Natural killer cell treated with Interleukin-12 subunit alpha and Interleukin-12 subunit beta and Interleukin-15 and Interleukin-18, amount 100 ng/mL, for 72 hours (primary cell): Measurements from ENCODE around the gene PDCD2. TPM values are rescaled to one million over a fixed set of nuclear protein-coding genes. Genes with fewer than 3 reads are reported as not detected.

Source experiments
- ATAC-seq, 2 donors: fragments of 150-1000 bp; cut with Tn5 transposase in 1 of 2; sonication (Bioruptor Pico), chemical (Tn5 transposase) in 1 of 2; 2 replicates each; pipeline ENCODE4 v1.10.0; 2021
- DNase-seq: peaks from one replicate; pipeline ENCODE4 v3.0.0; 2022; ENCODE audit warnings: low spot score
- H3K27ac Mint-ChIP-seq, 2 donors: 1 replicate in 1 of 2; 2 replicates in 1 of 2; pipeline ENCODE4 v1.8.0; 2022; ENCODE audit warnings: mixed read lengths in 2 of 2, mild to moderate bottlenecking in 1 of 2, moderate library complexity in 1 of 2
- H3K27me3 Mint-ChIP-seq, 2 donors: 1 replicate in 1 of 2; 2 replicates in 1 of 2; pipeline ENCODE4 v1.8.0; 2022; ENCODE audit warnings: mixed read lengths in 2 of 2
- H3K36me3 Mint-ChIP-seq: one replicate; pipeline ENCODE4 v1.8.0; 2022; ENCODE audit warnings: mixed read lengths
- H3K4me1 Mint-ChIP-seq, 2 donors: 1 replicate in 1 of 2; 2 replicates in 1 of 2; pipeline ENCODE4 v1.8.0; 2022; ENCODE audit warnings: low read depth in 2 of 2, mixed read lengths in 2 of 2, mild to moderate bottlenecking in 1 of 2
- H3K4me3 Mint-ChIP-seq: one replicate; pipeline ENCODE4 v1.8.0; 2022; ENCODE audit warnings: mixed read lengths
- H3K9me3 Mint-ChIP-seq: 2 replicates; pipeline ENCODE4 v1.8.0; 2022; ENCODE audit warnings: mixed read lengths
- total RNA-seq, 2 donors: library from RNA; stranded (reverse); gene quantifications; one replicate each; pipeline ENCODE4 v1.2.3, GENCODE V29; 2022

PDCD2 gene
- total RNA-seq, 2 donors from 2014 or later: 70.2 to 79.3 TPM

- H3K4me3 Mint-ChIP-seq: no peak overlapping the region
- no peaks in the 10 kb centered on the region for H3K27me3 Mint-ChIP-seq
- no peak for ATAC-seq
- no peak overlapping the region for H3K27ac Mint-ChIP-seq
- peaks cover 0 to 4% of the 10 kb centered on the region in 2 donors for H3K4me1 Mint-ChIP-seq
- no peak for DNase-seq
- H3K9me3 Mint-ChIP-seq: no peaks in the 10 kb centered on the region
- peaks cover 28% of the 10 kb centered on the region for H3K36me3 Mint-ChIP-seq
Observed at GRCh38 chr6:170564936-170565530, 19.4 kb downstream of the PDCD2 start.

- Mint-ChIP-seq H3K4me3 (no peak overlapping the region), H3K4me1 (peaks cover 0 to 16% of the 10 kb centered on the region in 2 donors), H3K27me3 (no peaks in the 10 kb centered on the region), H3K36me3 (peaks cover 29% of the 10 kb centered on the region), H3K9me3 (no peaks in the 10 kb centered on the region), H3K27ac (no peak overlapping the region)
- ATAC-seq (no peak), DNase-seq (no peak)
Observed at GRCh38 chr6:170561555-170561954, 22.9 kb downstream of the PDCD2 start.

GRCh38 chr6:170555305-170555704 lies 29.1 kb downstream of the PDCD2 start:
- no peaks in the 10 kb centered on the region for H3K27me3 Mint-ChIP-seq
- H3K4me1 Mint-ChIP-seq: peaks cover 14 to 24% of the 10 kb centered on the region in 2 donors
- peaks cover 12% of the 10 kb centered on the region for H3K36me3 Mint-ChIP-seq
- DNase-seq: no peak
- no peak for ATAC-seq
- no peak overlapping the region for H3K4me3 Mint-ChIP-seq
- no peak overlapping the region for H3K27ac Mint-ChIP-seq
- H3K9me3 Mint-ChIP-seq: no peaks in the 10 kb centered on the region

GRCh38 chr6:170554796-170555137 lies 29.7 kb downstream of the PDCD2 start:
- Mint-ChIP-seq H3K27ac (no peak overlapping the region), H3K9me3 (no peaks in the 10 kb centered on the region), H3K4me3 (no peak overlapping the region), H3K4me1 (peaks cover 18 to 29% of the 10 kb centered on the region in 2 donors), H3K27me3 (no peaks in the 10 kb centered on the region), H3K36me3 (peaks cover 12% of the 10 kb centered on the region)
- DNase-seq (no peak), ATAC-seq (no peak)

GRCh38 chr6:170554013-170554795 lies 30.2 kb downstream of the PDCD2 start, which contains the start of gene TBP:
Gene TBP (plus strand): TSS chr6:170554369. CDS start chr6:170557030, 2,661 bp downstream.
- ATAC-seq (peak; percentile 98), DNase-seq (peak; percentile 98)
- no peaks in the 10 kb centered on the region for H3K9me3 Mint-ChIP-seq
- H3K4me1 Mint-ChIP-seq: peaks cover 22 to 32% of the 10 kb centered on the region in 2 donors
- H3K4me3 Mint-ChIP-seq: no peak within 1 kb of the TSS
- H3K27me3 Mint-ChIP-seq: no peaks in the 10 kb centered on the region
- H3K27ac Mint-ChIP-seq: no peak within 1 kb of the TSS
- H3K36me3 Mint-ChIP-seq: peaks cover 8% of the 10 kb centered on the region

GRCh38 chr6:170553534-170554012 lies 30.9 kb downstream of the PDCD2 start:
- DNase-seq: no peak
- no peaks in the 10 kb centered on the region for H3K27me3 Mint-ChIP-seq
- H3K4me1 Mint-ChIP-seq: peaks cover 28 to 33% of the 10 kb centered on the region in 2 donors
- H3K4me3 Mint-ChIP-seq: no peak overlapping the region
- H3K9me3 Mint-ChIP-seq: no peaks in the 10 kb centered on the region
- no peak overlapping the region for H3K27ac Mint-ChIP-seq
- peaks cover 10% of the 10 kb centered on the region for H3K36me3 Mint-ChIP-seq
- peak; percentile 51 to 67 for ATAC-seq

- peak; percentile 66 to 80 for ATAC-seq
- no peaks in the 10 kb centered on the region for H3K9me3 Mint-ChIP-seq
- no peak within 1 kb of the TSS for H3K27ac Mint-ChIP-seq
- peaks cover 31% of the 10 kb centered on the region in 2 donors for H3K4me1 Mint-ChIP-seq
- H3K27me3 Mint-ChIP-seq: no peaks in the 10 kb centered on the region
- H3K4me3 Mint-ChIP-seq: no peak within 1 kb of the TSS
- peaks cover 12% of the 10 kb centered on the region for H3K36me3 Mint-ChIP-seq
- DNase-seq: peak; percentile 93
Observed at GRCh38 chr6:170552765-170553533, 31.5 kb downstream of the PDCD2 start, which contains the start of gene PSMB1. Gene PSMB1 (minus strand): TSS chr6:170553307. CDS start chr6:170553242, 65 bp downstream.

GRCh38 chr6:170545405-170545804 lies 39.0 kb downstream of the PDCD2 start:
- DNase-seq (no peak), ATAC-seq (no peak)
- H3K4me3 Mint-ChIP-seq: no peak overlapping the region
- no peaks in the 10 kb centered on the region for H3K27me3 Mint-ChIP-seq
- peaks cover 31 to 37% of the 10 kb centered on the region in 2 donors for H3K4me1 Mint-ChIP-seq
- H3K36me3 Mint-ChIP-seq: peaks cover 34% of the 10 kb centered on the region
- H3K9me3 Mint-ChIP-seq: no peaks in the 10 kb centered on the region
- no peak overlapping the region for H3K27ac Mint-ChIP-seq

GRCh38 chr6:170542031-170542719 lies 42.3 kb downstream of the PDCD2 start:
- ATAC-seq (no peak), DNase-seq (no peak)
- no peak overlapping the region for H3K27ac Mint-ChIP-seq
- peaks cover 20% of the 10 kb centered on the region in 2 donors for H3K4me1 Mint-ChIP-seq
- H3K36me3 Mint-ChIP-seq: peaks cover 41% of the 10 kb centered on the region
- no peaks in the 10 kb centered on the region for H3K9me3 Mint-ChIP-seq
- H3K4me3 Mint-ChIP-seq: no peak overlapping the region
- H3K27me3 Mint-ChIP-seq: no peaks in the 10 kb centered on the region

- peaks cover 46% of the 10 kb centered on the region for H3K36me3 Mint-ChIP-seq
- no peaks in the 10 kb centered on the region for H3K9me3 Mint-ChIP-seq
- H3K27ac Mint-ChIP-seq: no peak overlapping the region
- H3K4me1 Mint-ChIP-seq: peaks cover 20 to 23% of the 10 kb centered on the region in 2 donors
- no peak overlapping the region for H3K4me3 Mint-ChIP-seq
- DNase-seq: no peak
- ATAC-seq: no peak
- no peaks in the 10 kb centered on the region for H3K27me3 Mint-ChIP-seq
Observed at GRCh38 chr6:170537329-170537728, 47.1 kb downstream of the PDCD2 start.

GRCh38 chr6:170536671-170537070 lies 47.8 kb downstream of the PDCD2 start:
- no peaks in the 10 kb centered on the region for H3K9me3 Mint-ChIP-seq
- no peak overlapping the region for H3K4me3 Mint-ChIP-seq
- peaks cover 20 to 23% of the 10 kb centered on the region in 2 donors for H3K4me1 Mint-ChIP-seq
- H3K27ac Mint-ChIP-seq: no peak overlapping the region
- peaks cover 46% of the 10 kb centered on the region for H3K36me3 Mint-ChIP-seq
- H3K27me3 Mint-ChIP-seq: no peaks in the 10 kb centered on the region
- DNase-seq (no peak), ATAC-seq (no peak)

- no peaks in the 10 kb centered on the region for H3K27me3 Mint-ChIP-seq
- ATAC-seq: no peak
- no peaks in the 10 kb centered on the region for H3K9me3 Mint-ChIP-seq
- no peak overlapping the region for H3K4me3 Mint-ChIP-seq
- no peak overlapping the region for H3K27ac Mint-ChIP-seq
- H3K36me3 Mint-ChIP-seq: peaks cover 32% of the 10 kb centered on the region
- DNase-seq: no peak
- H3K4me1 Mint-ChIP-seq: peaks cover 6 to 14% of the 10 kb centered on the region in 2 donors
Observed at GRCh38 chr6:170535004-170535403, 49.4 kb downstream of the PDCD2 start.

- H3K9me3 Mint-ChIP-seq: no peaks in the 10 kb centered on the region
- DNase-seq (no peak), ATAC-seq (no peak)
- H3K27ac Mint-ChIP-seq: no peak overlapping the region
- H3K4me1 Mint-ChIP-seq: peaks cover 3 to 11% of the 10 kb centered on the region in 2 donors
- no peak overlapping the region for H3K4me3 Mint-ChIP-seq
- H3K36me3 Mint-ChIP-seq: peaks cover 25% of the 10 kb centered on the region
- H3K27me3 Mint-ChIP-seq: no peaks in the 10 kb centered on the region
Observed at GRCh38 chr6:170533792-170534191, 50.6 kb downstream of the PDCD2 start.
